NCI-H345 (cell line): ENCODE measurements around the gene KCTD10.
"Not testable (repeated sequence)": the region's sequence is repeated elsewhere in the genome, so short reads cannot be mapped to it uniquely, and the experiment has no call there.

Experiments used
- DNase-seq: peaks from one replicate; lab custom pipeline; 2025; lab: John Stamatoyannopoulos, UW

The KCTD10 gene

GRCh38 chr12:109418848-109419480, 58.1 kb downstream of the KCTD10 start:
- DNase-seq: no peak

GRCh38 chr12:109406147-109406546, 71.0 kb downstream of the KCTD10 start:
- DNase-seq: not testable (repeated sequence)

GRCh38 chr12:109404841-109405240, 72.3 kb downstream of the KCTD10 start:
- not testable (repeated sequence) for DNase-seq
